Mucosa of rectum (tissue), 2 donors: ENCODE measurements around the gene PROSER3.

Source experiments
- H3K27ac ChIP-seq, 2 donors: one replicate each; pipeline ENCODE4 v1.7.0; 2013; ENCODE audit warnings: inconsistent platforms in 2 of 2, low read depth in 2 of 2, low read length in 2 of 2
- H3K27me3 ChIP-seq, 2 donors: one replicate each; pipeline ENCODE4 v1.7.0; 2013; ENCODE audit warnings: low read length in 2 of 2; ENCODE audit not compliant: control insufficient read depth in 2 of 2, insufficient read depth in 2 of 2
- H3K36me3 ChIP-seq, 2 donors: one replicate each; pipeline ENCODE4 v1.7.0; 2013; ENCODE audit warnings: low read length in 2 of 2; ENCODE audit not compliant: control insufficient read depth in 2 of 2, insufficient read depth in 2 of 2
- H3K4me1 ChIP-seq, 2 donors: one replicate each; pipeline ENCODE4 v1.7.0; 2013; ENCODE audit warnings: low read length in 2 of 2, mild to moderate bottlenecking in 1 of 2; ENCODE audit not compliant: control insufficient read depth in 2 of 2, insufficient read depth in 2 of 2
- H3K4me3 ChIP-seq, 2 donors: one replicate each; pipeline ENCODE4 v1.7.0; 2013; ENCODE audit warnings: low read length in 2 of 2
- H3K9ac ChIP-seq, 2 donors: one replicate each; pipeline ENCODE4 v1.7.0; 2013; ENCODE audit warnings: low read length in 2 of 2, low read depth in 1 of 2, mild to moderate bottlenecking in 1 of 2
- H3K9me3 ChIP-seq, 2 donors: one replicate each; pipeline ENCODE4 v1.7.0; 2013; ENCODE audit warnings: low read length in 2 of 2; ENCODE audit not compliant: control insufficient read depth in 2 of 2
- donor health status: healthy.
- donor health status: Normal muscosa, but diverticular disease.

The PROSER3 gene

DNA sequence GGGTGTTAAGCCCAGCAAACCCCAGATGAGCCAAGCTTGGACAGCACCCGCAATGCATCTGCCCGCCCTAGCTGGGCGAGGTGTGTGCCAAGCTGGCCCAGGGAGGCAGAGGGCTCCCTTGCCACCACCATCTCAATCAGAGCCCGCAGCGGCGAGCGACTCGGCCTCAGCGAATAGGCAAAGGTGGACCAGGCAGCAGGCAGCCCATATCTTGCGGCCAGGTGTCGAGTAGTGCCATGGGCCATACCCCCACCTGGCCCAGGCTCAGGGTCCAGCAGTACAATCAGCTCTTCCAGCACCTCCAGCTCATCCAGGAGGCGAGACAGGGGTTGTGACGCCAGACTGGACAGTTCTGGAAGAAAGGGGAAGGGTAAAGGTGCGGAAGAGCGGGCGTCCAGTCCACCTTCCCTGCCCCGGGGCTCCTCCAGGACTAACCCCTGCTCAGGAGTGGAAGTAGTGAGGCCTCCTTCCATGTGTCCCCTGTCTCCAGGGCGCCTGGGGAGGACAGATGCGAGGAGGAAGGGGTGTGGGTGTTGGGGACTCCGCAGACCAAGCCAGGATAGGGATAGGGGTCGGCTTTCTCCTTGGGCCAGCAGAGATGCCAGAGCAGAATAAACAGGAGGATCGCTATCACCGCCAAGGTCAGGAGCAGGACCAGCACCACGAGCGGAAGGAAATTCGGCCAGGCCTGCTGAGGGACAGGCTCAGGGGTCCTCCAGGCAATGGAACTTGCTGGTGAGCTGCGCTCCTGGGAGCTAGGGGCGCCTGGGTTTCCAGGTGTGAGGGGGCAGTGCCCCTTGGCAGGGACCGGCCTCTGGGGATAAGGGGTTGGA lies 18.5 kb upstream of the PROSER3 start:
- peak overlapping the region in 1 of 2 donors; percentile 32 for H3K9ac ChIP-seq
- peak overlapping the region; percentile 76 to 85 for H3K4me3 ChIP-seq
- peaks cover 15 to 23% of the 10 kb centered on the region in 2 donors for H3K4me1 ChIP-seq
- peaks cover 25 to 37% of the 10 kb centered on the region in 2 donors for H3K36me3 ChIP-seq
- H3K27ac ChIP-seq: peak overlapping the region in 1 of 2 donors; percentile 86
- H3K27me3 ChIP-seq: no peaks in the 10 kb centered on the region
- no peaks in the 10 kb centered on the region for H3K9me3 ChIP-seq

DNA sequence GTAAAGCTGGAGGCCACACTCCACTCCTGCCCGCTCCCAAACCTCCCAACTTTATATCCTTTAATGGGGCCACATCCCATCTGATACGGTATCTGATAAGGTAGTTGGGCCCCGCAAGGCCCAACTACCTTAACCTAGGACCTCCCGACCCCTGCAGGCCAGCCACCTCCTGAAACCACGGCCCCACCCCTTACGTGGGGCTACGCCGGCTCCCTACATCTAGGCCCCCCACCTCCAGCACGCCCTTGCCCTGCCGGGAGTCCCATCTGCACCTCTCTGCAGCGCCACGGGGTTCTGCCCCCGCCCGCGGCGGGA lies 17.9 kb upstream of the PROSER3 start:
- Histone ChIP-seq H3K36me3 (peaks cover 19 to 34% of the 10 kb centered on the region in 2 donors), H3K4me3 (peak overlapping the region; percentile 76 to 85), H3K9ac (peak overlapping the region; percentile 32 to 59), H3K9me3 (no peaks in the 10 kb centered on the region), H3K27me3 (no peaks in the 10 kb centered on the region), H3K27ac (peak overlapping the region; percentile 26 to 86), H3K4me1 (peaks cover 18 to 26% of the 10 kb centered on the region in 2 donors)

DNA sequence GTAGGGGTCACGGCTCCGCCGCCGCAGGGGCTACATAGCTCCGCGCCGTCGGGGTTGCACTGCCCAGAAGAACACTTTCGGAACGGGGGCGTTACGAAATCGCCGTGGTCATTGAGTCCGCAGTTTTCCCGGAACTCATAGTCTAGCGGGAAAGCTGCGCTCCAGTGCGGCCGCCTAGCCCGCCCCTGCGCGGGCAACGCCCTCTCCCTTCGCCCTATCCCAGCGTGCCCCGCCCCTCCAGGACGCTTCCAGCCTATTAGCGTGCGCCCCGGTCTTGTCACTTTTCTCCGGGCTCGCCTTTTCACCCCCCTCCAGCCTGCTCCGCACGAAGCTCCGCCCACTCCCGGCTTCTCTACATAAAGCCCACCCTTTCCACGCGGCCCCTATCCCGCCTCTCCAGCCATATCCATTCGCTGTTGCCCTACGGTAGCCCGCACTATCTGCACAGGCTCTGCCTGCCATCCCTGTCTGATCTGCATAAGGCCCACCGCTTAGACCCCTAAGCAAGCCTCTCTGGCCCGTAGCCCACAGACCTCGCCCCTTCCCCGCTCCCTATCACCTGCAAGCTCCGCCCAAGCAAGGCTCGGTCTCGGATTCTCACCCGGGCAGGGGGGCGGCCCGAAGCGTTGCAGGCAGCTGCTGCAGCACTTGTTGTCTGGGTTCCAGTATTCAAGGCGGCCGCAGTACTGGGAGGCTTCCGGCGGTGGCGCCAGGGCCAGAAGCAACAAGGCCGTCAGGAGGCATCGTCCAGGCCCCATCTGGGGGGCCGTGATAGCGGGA lies 17.4 kb upstream of the PROSER3 start:
- Histone ChIP-seq H3K4me1 (peaks cover 18 to 26% of the 10 kb centered on the region in 2 donors), H3K4me3 (peak overlapping the region; percentile 76 to 85), H3K9ac (peak overlapping the region; percentile 59 to 76), H3K27me3 (no peaks in the 10 kb centered on the region), H3K27ac (peak overlapping the region; percentile 60 to 86), H3K9me3 (no peaks in the 10 kb centered on the region), H3K36me3 (peaks cover 15 to 29% of the 10 kb centered on the region in 2 donors)

DNA sequence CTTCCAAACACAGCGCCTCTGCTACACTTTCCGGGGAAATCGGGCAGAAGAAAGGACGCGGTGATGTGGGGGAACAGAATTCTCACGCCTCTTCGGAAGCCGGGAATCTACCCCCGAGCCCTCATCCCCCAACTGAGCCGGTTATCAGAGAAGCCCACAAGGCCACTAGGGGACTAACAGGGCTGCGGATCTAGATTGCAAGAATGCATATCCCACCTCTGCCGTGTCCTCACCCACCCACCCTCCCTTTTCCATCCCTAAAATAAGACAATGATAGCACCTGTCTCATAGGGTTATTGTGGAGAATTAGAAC lies 16.8 kb upstream of the PROSER3 start:
- Histone ChIP-seq H3K9ac (peak overlapping the region; percentile 58 to 76), H3K4me3 (peak overlapping the region; percentile 76 to 85), H3K9me3 (no peaks in the 10 kb centered on the region), H3K27me3 (no peaks in the 10 kb centered on the region), H3K36me3 (peaks cover 15 to 27% of the 10 kb centered on the region in 2 donors), H3K4me1 (peaks cover 22 to 31% of the 10 kb centered on the region in 2 donors), H3K27ac (peak overlapping the region; percentile 60 to 86)

DNA sequence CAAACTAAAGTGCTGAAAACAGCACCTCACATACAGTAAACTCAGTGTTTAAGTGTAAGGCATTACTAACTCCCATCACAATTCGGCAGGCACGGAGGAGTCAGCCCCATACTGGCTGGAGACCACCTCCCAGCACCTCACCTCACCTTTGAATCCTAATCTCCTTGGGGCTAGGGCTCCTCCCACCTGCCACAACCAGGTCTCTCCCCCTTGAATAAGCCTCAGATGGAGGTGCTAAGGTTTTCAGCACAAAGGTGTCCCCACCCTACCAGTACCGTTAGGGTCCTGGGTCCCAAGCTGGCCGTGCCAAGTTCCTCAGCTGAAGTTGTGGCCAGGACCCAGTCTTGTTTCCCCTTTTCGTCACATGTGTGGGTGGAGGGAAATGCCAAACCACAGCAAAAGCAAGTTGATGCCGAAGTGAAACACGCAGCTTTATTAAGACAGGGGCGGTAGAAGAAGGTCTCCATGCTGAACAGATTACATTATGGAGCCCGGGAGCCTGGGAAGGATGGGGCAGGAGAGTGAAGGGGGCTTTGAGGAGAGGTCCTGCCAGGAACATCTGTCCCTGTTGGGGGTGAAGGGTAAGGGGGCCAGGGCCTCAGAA lies 15.8 kb upstream of the PROSER3 start, which contains the start of gene IGFLR1:
TSS of gene IGFLR1 (minus strand) at position 332 of the 604 bp plus-strand sequence. CDS start 1,272 bp downstream, outside the sequence.
- peak within 1 kb of the TSS; percentile 53 to 74 for H3K9ac ChIP-seq
- peaks cover 15 to 21% of the 10 kb centered on the region in 2 donors for H3K36me3 ChIP-seq
- H3K9me3 ChIP-seq: no peaks in the 10 kb centered on the region
- H3K4me1 ChIP-seq: peaks cover 23 to 35% of the 10 kb centered on the region in 2 donors
- peak within 1 kb of the TSS; percentile 73 to 85 for H3K27ac ChIP-seq
- H3K4me3 ChIP-seq: peak within 1 kb of the TSS; percentile 76 to 85
- H3K27me3 ChIP-seq: no peaks in the 10 kb centered on the region

DNA sequence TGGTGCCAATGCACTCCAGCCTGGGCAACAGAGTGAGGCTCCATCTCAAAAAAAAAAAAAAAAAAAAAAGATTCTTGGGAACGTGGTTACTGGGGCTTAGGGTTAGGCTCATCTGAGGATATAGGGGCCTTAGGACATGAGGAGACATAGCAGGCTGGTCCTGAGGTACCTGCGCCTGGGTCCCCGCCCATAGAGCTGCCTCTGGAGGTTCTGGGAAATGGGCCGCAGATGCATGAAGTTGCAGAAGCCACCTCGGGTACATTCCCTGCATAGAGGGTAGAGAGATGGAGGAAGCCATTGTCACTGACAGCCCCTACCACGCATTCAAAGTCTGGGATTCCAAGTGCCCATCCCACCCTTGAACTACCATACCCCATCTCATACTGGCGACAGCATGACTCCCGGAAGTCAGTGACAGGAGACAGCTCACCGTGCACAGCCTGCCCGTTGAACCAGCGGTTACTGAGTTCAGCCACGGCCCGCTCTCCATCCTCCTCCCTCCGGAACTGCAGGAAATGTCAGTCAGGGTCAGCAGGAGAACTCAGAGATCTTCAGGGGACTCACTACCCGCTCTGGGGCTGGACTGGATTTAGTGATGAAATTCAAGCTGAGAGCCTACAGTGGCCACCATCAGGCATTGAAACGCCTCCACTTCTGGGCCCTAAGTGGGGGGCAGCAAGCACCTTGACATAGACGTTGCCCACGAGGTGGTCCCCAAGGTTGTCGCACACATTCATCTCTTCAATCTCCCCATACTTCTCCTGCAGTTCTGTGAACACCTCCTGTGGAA lies 14.1 kb upstream of the PROSER3 start:
- Histone ChIP-seq H3K27me3 (no peaks in the 10 kb centered on the region), H3K4me1 (peaks cover 26 to 35% of the 10 kb centered on the region in 2 donors), H3K9me3 (no peaks in the 10 kb centered on the region), H3K4me3 (peak overlapping the region; percentile 75 to 96), H3K27ac (peak overlapping the region in 1 of 2 donors; percentile 99), H3K9ac (no peak overlapping the region), H3K36me3 (peaks cover 4 to 7% of the 10 kb centered on the region in 2 donors)

DNA sequence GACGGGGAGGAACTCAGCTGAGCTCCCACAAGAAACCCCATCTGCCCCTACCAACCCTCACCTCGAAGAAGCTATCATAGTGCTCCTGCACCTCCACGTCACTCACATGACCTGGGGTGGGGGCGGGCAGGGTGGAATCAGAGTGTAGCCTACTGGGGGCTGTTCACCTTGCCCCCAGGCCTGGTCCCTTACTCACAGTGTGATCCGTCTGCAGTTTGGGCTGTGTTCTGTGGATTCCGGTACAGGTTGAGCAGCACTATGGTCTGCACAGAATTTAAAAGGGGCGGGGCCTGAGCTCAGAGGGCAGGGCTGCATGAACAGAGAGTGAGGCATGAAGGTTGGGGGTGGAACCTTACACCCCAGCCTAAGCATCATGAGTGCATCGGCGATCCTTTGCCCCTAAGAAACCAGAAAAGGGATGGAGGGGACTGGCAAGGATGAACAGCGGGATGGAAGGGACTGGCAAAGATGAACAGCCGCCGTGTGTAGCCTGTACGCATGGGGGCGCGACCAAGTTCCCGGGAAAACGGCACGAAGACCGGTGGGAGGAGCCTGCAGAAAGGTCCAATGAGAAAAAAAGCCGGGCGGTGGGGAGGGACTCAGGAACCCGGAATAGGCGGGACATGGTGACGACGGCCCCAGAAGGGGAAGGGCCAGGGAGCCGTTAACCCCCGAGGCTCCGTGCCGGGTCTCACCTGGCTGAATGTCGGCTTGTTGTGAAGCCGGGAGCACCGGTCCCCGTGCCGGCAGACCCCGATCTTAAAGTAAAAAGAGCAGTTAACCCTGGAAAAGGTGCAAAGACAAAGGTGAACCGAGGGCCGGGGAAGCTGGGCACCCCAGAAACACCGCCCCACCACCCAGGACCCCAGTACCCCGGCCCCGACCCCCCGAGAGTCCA lies 13.3 kb upstream of the PROSER3 start:
- Histone ChIP-seq H3K4me1 (peaks cover 30 to 37% of the 10 kb centered on the region in 2 donors), H3K27me3 (no peaks in the 10 kb centered on the region)

DNA sequence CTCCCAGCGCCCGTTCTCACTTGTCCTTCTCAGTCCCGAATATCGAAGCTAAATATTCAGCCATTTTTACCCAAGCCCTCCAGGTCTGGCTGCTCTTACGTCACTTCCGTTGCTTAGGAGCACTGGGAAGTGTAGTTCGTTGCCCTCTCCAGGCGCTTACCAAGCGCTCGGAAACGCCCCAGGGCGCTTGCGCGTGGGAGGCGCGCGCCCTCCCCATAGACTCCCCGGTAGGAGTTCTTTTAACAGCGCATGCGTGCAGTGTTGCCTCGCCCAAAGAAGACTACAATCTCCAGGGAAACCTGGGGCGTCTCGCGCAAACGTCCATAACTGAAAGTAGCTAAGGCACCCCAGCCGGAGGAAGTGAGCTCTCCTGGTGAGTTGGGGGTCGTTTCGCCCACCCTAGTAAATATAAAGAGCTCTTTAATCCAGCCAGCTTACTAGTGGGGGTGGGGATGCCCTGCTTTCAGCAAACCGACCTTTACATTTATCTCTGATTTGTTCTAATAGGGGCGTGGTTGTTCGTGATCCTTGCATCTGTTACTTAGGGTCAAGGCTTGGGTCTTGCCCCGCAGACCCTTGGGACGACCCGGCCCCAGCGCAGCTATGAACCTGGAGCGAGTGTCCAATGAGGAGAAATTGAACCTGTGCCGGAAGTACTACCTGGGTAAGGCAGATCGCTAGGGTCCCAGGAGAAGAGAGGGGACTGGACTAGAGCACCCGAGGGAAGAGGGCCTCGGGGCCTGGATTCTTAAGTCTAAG lies 12.5 kb upstream of the PROSER3 start, which contains the start of the genes PSENEN and U2AF1L4:
TSS of gene PSENEN (plus strand) at position 324 of the 759 bp plus-strand sequence. CDS start at position 604, 280 bp downstream.
TSS of gene U2AF1L4 (minus strand) at position 91 of the 759 bp plus-strand sequence. CDS start at position 64, 27 bp downstream.
- H3K4me1 ChIP-seq: peaks cover 27 to 30% of the 10 kb centered on the region in 2 donors

More for the DNA sequence above, 13.3 kb upstream of the PROSER3 start:
- Histone ChIP-seq H3K36me3 (peaks cover 3 to 4% of the 10 kb centered on the region in 2 donors), H3K27ac (peak overlapping the region; percentile 99 to 100), H3K9ac (peak overlapping the region; percentile 70 to 80), H3K9me3 (no peaks in the 10 kb centered on the region), H3K4me3 (peak overlapping the region; percentile 75 to 96)

More for the DNA sequence above, 12.5 kb upstream of the PROSER3 start, which contains the start of the genes PSENEN and U2AF1L4:
- Histone ChIP-seq H3K27ac (peak within 1 kb of the TSS; percentile 99 to 100), H3K9me3 (no peaks in the 10 kb centered on the region), H3K27me3 (no peaks in the 10 kb centered on the region), H3K4me3 (peak within 1 kb of the TSS; percentile 90 to 96), H3K36me3 (peaks cover 3 to 4% of the 10 kb centered on the region in 2 donors), H3K9ac (peak within 1 kb of the TSS; percentile 80 to 94)
